HEK293T (cell line): ENCODE data around the gene GTF3C5.

Experiments
- CTCF ChIA-PET: fragments of 350-600 bp; formaldehyde crosslinking; extraction: SDS; loops from one replicate; lab custom pipeline; 2021; ENCODE audit warnings: antibody characterized with exemption, inconsistent platforms; lab: Yijun Ruan, JAX
- POLR2A ChIA-PET: fragments of 350-600 bp; formaldehyde crosslinking; extraction: SDS; loops from one replicate; lab custom pipeline; 2020; ENCODE audit warnings: antibody characterized with exemption, inconsistent platforms; lab: Yijun Ruan, JAX
- DNase-seq: peaks from one replicate; pipeline ENCODE4 v3.0.0; 2012; ENCODE audit warnings: mixed read lengths; ENCODE audit errors: extremely low spot score
- ARNT ChIP-seq: fragments of 450-650 bp; IDR thresholded peaks from 2 replicates; pipeline ENCODE4 v1.6.1; 2017; ENCODE audit warnings: mild to moderate bottlenecking
- BHLHE40 ChIP-seq: fragments of 450-650 bp; IDR thresholded peaks from 2 replicates; pipeline ENCODE4 v1.6.1; 2016; ENCODE audit warnings: mild to moderate bottlenecking, moderate library complexity, borderline replicate concordance
- CTBP1 ChIP-seq: fragments of 450-650 bp; IDR thresholded peaks from 2 replicates; pipeline ENCODE4 v1.6.1; 2016; ENCODE audit warnings: borderline replicate concordance
- ELF4 ChIP-seq: fragments of 450-650 bp; IDR thresholded peaks from 2 replicates; pipeline ENCODE4 v1.6.1; 2017; ENCODE audit warnings: antibody characterized with exemption
- FOXA1 ChIP-seq: fragments of 450-650 bp; IDR thresholded peaks from 2 replicates; pipeline ENCODE4 v1.6.1; 2016; ENCODE audit warnings: mild to moderate bottlenecking
- FOXK2 ChIP-seq: fragments of 450-650 bp; IDR thresholded peaks from 2 replicates; pipeline ENCODE4 v1.6.1; 2016; ENCODE audit warnings: mild to moderate bottlenecking
- FOXM1 ChIP-seq: fragments of 450-650 bp; IDR thresholded peaks from 2 replicates; pipeline ENCODE4 v1.6.1; 2017; ENCODE audit warnings: mild to moderate bottlenecking, borderline replicate concordance
- HDGF ChIP-seq: fragments of 450-650 bp; IDR thresholded peaks from 2 replicates; pipeline ENCODE4 v1.6.1; 2017; ENCODE audit warnings: antibody characterized with exemption, borderline replicate concordance
- L3MBTL2 ChIP-seq: fragments of 450-650 bp; conservative IDR thresholded peaks from 2 replicates; pipeline ENCODE4 v1.6.1; 2016; ENCODE audit warnings: mild to moderate bottlenecking
- LEF1 ChIP-seq: fragments of 450-650 bp; IDR thresholded peaks from 2 replicates; pipeline ENCODE4 v1.6.1; 2017; ENCODE audit warnings: mild to moderate bottlenecking, borderline replicate concordance
- NFRKB ChIP-seq: fragments of 450-650 bp; IDR thresholded peaks from 2 replicates; pipeline ENCODE4 v1.6.1; 2016; ENCODE audit warnings: mild to moderate bottlenecking, moderate library complexity
- SP1 ChIP-seq: fragments of 450-650 bp; IDR thresholded peaks from 2 replicates; pipeline ENCODE4 v1.6.1; 2017
- SUZ12 ChIP-seq: fragments of 450-650 bp; IDR thresholded peaks from 2 replicates; pipeline ENCODE4 v1.6.1; 2016; ENCODE audit warnings: mild to moderate bottlenecking
- TARDBP ChIP-seq: fragments of 450-650 bp; IDR thresholded peaks from 2 replicates; pipeline ENCODE4 v1.6.1; 2016
- ZNF384 ChIP-seq: fragments of 450-650 bp; IDR thresholded peaks from 2 replicates; pipeline ENCODE4 v1.6.1; 2016
- TF ChIP-seq, protein P1 (sequence below): fragments of 450-650 bp; IDR thresholded peaks from 2 replicates; pipeline ENCODE4 v1.6.1; 2016

GTF3C5 gene

DNA sequence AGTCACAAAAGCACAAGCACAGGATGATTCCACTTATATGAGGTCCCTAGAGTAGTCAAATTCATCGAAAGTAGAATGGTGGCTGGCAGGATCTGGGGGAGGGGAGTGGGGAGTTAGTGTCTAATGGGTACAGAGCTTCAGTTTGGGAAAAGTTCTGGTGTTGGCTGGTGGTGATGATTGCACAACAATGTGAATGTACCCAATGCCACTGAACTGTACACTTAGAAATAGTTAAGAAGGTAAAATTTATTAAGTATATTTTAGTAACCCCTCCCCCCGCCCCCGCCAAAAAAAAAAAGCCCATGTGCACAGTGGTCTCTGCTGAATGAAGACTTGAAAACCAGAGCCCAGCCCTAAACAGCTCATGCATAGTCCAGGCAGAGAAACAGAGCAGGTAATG, 24.8 kb upstream of the GTF3C5 start:
- DNase-seq = no peak
- POLR2A ChIA-PET = no interaction called here
- CTCF ChIA-PET = interaction anchor here (4.5 kb wide), 1 partner anchor 17 kb away, joined by 18 read pairs; no protein-coding TSS in a partner anchor
- TF ChIP-seq SUZ12 = no peak
- TF ChIP-seq ELF4 = no peak
- TF ChIP-seq HDGF = no peak
- no peak for TF ChIP-seq L3MBTL2
- TF ChIP-seq FOXM1 = no peak
- TF ChIP-seq FOXK2 = no peak
- TF ChIP-seq ARNT = no peak
- no peak for TF ChIP-seq ZNF384
- no peak for TF ChIP-seq FOXA1
- no peak for TF ChIP-seq BHLHE40
- TF ChIP-seq TARDBP = no peak
- TF ChIP-seq, protein P1, sequence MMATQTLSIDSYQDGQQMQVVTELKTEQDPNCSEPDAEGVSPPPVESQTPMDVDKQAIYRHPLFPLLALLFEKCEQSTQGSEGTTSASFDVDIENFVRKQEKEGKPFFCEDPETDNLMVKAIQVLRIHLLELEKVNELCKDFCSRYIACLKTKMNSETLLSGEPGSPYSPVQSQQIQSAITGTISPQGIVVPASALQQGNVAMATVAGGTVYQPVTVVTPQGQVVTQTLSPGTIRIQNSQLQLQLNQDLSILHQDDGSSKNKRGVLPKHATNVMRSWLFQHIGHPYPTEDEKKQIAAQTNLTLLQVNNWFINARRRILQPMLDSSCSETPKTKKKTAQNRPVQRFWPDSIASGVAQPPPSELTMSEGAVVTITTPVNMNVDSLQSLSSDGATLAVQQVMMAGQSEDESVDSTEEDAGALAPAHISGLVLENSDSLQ = no peak
- no peak for TF ChIP-seq LEF1
- TF ChIP-seq NFRKB = no peak

DNA sequence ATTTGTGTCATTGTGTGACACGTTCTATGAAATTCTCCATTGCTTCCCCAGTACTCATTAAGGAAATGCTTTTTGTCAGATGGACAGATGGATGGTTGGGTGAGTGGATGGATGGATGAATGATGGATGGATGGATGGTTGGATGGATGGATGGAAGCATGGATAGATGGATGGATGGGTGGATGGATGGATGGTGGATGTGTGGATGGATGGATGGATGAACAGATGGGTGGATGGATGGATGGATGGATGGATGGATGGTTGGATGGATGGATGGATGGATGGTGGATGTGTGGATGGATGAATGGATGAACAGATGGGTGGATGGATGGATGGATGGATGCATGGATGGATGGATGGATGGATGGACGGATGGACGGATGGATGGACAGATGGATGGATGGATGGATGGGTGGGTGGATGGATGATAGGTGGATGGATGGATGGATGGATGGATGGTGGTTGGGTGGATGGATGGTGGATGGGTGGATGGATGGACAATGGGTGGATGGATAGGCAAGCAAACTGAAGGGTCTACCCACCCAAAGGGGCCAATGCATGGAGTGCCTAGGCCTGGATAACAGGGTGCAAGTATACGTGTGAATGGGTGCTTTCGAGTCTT, 24.0 kb upstream of the GTF3C5 start:
- DNase-seq = no peak
- TF ChIP-seq SP1 = no peak
- no peak for TF ChIP-seq FOXA1
- TF ChIP-seq SUZ12 = no peak

DNA sequence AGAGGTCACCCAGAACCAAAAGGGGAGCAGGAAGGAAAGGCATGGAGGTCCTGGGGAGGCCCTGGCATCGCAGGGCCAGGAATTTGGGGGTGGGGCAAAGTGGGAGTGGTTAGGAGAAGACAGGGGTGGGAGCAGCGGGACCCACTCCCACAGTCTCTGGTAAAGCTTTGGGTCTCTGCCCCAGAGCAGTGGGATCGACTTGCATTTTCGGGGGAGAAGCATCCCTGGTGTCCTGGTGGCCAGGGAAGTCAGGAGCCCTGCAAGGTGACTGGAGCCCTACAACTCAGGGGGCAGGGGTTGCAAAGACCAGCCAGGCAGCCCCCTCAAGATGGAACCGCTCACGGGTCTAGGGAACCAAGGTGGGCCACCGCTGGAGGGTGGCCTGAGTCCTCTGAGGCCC, 22.4 kb upstream of the GTF3C5 start:
- TF ChIP-seq FOXK2 (no peak), ELF4 (no peak)
- POLR2A ChIA-PET = no interaction called here
- CTCF ChIA-PET = no interaction called here
- DNase-seq = no peak

More for the DNA sequence above, 24.0 kb upstream of the GTF3C5 start:
- CTCF ChIA-PET = interaction anchor here (4.5 kb wide), 1 partner anchor 16 kb away, joined by 18 read pairs; no protein-coding TSS in a partner anchor
- POLR2A ChIA-PET = no interaction called here

DNA sequence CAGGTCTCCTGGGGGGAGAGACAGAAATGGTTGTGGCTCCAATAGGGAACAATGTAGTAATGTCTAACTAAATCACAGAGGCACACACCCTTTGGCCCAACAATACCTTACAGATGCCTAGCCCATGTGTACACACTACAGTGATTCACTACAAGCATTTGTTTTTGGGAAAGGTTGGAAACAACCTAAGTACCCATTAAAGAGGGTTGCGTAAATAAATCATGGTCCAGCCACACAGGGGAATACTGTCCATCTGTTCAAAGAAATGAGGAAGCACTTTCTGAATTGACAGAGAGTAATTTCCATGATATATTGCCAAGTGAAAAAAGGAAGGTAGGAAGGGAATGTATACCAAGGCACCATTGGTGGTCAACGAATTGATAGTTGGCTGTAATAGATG, 22.0 kb upstream of the GTF3C5 start:
- ChIA-PET CTCF (no interaction called here), POLR2A (no interaction called here)
- no peak for DNase-seq
- TF ChIP-seq BHLHE40 (no peak), LEF1 (no peak), SUZ12 (no peak), HDGF (no peak), TARDBP (no peak)

DNA sequence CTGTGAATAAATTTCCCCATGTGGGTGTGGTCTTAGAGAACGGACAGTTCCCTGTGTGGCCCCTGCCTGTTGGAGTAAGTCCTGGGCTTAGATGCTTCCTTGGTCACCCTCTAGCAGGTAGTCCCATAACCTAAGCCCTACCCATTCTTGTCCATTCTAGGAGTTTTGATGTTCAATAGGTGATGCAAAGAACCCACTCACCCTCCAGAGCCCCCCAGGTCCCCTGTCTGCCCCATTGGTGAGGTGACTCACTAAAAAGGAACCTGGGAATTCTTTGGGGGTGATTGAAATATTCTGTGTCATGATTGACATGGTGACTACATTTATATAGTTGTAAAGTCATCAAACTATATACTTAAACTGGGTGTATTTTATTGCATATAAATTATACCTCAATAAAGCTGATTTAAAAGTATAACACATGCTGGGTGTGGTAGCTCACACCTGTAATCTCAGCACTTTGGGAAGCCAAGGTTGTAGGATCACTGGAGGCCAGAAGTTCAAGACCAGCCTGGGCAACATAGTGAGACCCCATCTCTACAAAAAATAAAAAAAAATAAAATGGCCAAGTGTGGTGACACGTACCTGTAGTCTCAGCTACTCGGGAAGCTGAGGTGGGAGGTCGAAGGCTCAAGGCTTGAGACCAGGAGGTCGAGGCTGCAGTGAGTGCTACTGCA, 20.8 kb upstream of the GTF3C5 start:
- ChIA-PET CTCF (interaction anchor here (1.5 kb wide), 1 partner anchor 12 kb away, joined by 8 read pairs; no protein-coding TSS in a partner anchor), POLR2A (no interaction called here)
- no peak for DNase-seq
- no peak for TF ChIP-seq BHLHE40
- no peak for TF ChIP-seq ARNT
- no peak for TF ChIP-seq HDGF
- TF ChIP-seq FOXM1 = no peak
- no peak for TF ChIP-seq LEF1
- no peak for TF ChIP-seq CTBP1
- no peak for TF ChIP-seq ZNF384
- no peak for TF ChIP-seq FOXA1
- no peak for TF ChIP-seq TARDBP
- no peak for TF ChIP-seq SP1
- TF ChIP-seq ELF4 = no peak
- TF ChIP-seq SUZ12 = no peak
- no peak for TF ChIP-seq L3MBTL2
- no peak for TF ChIP-seq NFRKB
- TF ChIP-seq FOXK2 = no peak
- TF ChIP-seq, protein P1 = no peak

DNA sequence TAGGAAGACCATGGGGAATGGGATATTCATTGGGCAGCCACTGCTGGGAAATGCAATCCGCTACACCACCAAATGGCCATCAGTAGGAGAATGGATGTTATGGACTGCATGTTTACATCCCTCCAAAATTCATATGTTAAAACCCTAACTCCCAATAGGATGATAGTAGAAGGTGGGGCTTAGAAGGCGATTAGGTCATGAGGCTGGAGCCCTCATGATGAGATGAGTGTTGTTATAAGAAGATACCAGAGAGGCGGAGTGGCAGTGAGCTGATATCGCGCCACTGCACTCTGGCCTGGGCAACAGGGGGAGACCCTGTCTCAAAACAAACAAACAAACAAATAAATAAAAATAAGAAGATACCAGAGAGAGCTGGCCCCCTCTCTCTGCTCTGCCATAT, 16.1 kb upstream of the GTF3C5 start:
- ChIA-PET CTCF (no interaction called here), POLR2A (no interaction called here)
- TF ChIP-seq SP1 (no peak), FOXM1 (no peak), ELF4 (no peak), NFRKB (no peak), ZNF384 (no peak), TARDBP (no peak), L3MBTL2 (no peak), FOXA1 (no peak), SUZ12 (no peak), BHLHE40 (no peak), HDGF (no peak), LEF1 (no peak), FOXK2 (no peak), CTBP1 (no peak), ARNT (no peak)
- TF ChIP-seq, protein P1 = no peak
- no peak for DNase-seq
